Endothelial cell of umbilical vein (primary cell): Measurements from ENCODE around the gene SQSTM1. TPM values are rescaled to one million over a fixed set of nuclear protein-coding genes. Genes with fewer than 3 reads are reported as not detected.

ENCODE experiments used
- BruUV-seq: library from RNA; stranded (reverse); fragments of 400-500 nt; replicated peaks from 2 replicates; lab custom pipeline; 2021; lab: Mats Ljungman, UMichigan
- CTCF ChIA-PET: fragments of 300-600, 350-600 bp; sonication (Branson Sonifier 250); formaldehyde crosslinking; loops from one replicate; lab custom pipeline; 2021; ENCODE audit warnings: antibody characterized with exemption, inconsistent platforms; lab: Charles Lee
- POLR2A ChIA-PET: fragments of 300-600, 350-600 bp; sonication (Branson Sonifier 250); formaldehyde crosslinking; loops from one replicate; lab custom pipeline; 2021; ENCODE audit warnings: antibody characterized with exemption, inconsistent platforms; lab: Charles Lee
- DNase-seq: peaks from one replicate; pipeline ENCODE4 v3.0.0-alpha.2; 2011; ENCODE audit warnings: low read depth, low spot score
- FAIRE-seq: peaks from 2 replicates; lab custom pipeline; 2011; peaks lifted over from hg19 to GRCh38; lab: Jason Lieb, UNC
- H2AFZ ChIP-seq: 2 replicates; pipeline ENCODE4 v1.6.0; 2012; ENCODE audit warnings: low read depth, low read length, control low read depth, inconsistent platforms
- H3K27ac ChIP-seq: 2 replicates; pipeline ENCODE4 v1.5.1; 2011; ENCODE audit warnings: low read depth, mild to moderate bottlenecking, control low read depth, low read length, moderate library complexity; ENCODE audit not compliant: insufficient read depth
- H3K27me3 ChIP-seq, 2 experiments: 2 replicates each; pipeline versions ENCODE4 v1.6.0 to v1.6.1; 2011; ENCODE audit warnings: low read length in 2 of 2, mixed read lengths in 1 of 2; ENCODE audit not compliant: control insufficient read depth in 2 of 2, insufficient read depth in 2 of 2
- H3K36me3 ChIP-seq, 2 experiments: 2 replicates in 1 of 2; 3 replicates in 1 of 2; pipeline ENCODE4 v1.5.1; 2011; ENCODE audit warnings: low read length in 2 of 2, mild to moderate bottlenecking in 1 of 2, moderate library complexity in 1 of 2; ENCODE audit not compliant: control insufficient read depth in 2 of 2, insufficient read depth in 2 of 2; ENCODE audit errors: extremely low read depth in 1 of 2
- H3K4me1 ChIP-seq: 3 replicates; pipeline ENCODE4 v1.5.1; 2011; ENCODE audit warnings: mild to moderate bottlenecking, low read length; ENCODE audit not compliant: control insufficient read depth, insufficient read depth; ENCODE audit errors: extremely low read depth
- H3K4me2 ChIP-seq: 2 replicates; pipeline ENCODE4 v1.6.1; 2011; ENCODE audit warnings: low read length, control low read depth, mixed read lengths; ENCODE audit not compliant: insufficient read depth
- H3K4me3 ChIP-seq, 3 experiments: fragments of 200-600 bp in 1 of 3; sonication (generic), shearing (Covaris generic) in 1 of 3; replicated peaks in 1 of 3; 2 replicates each; pipeline ENCODE4 v1.5.1; 2011 to 2016; ENCODE audit warnings: control low read depth in 3 of 3, low read length in 3 of 3, mild to moderate bottlenecking in 2 of 3, inconsistent platforms in 1 of 3, low read depth in 1 of 3, moderate library complexity in 1 of 3; ENCODE audit not compliant: insufficient read depth in 1 of 3
- H3K79me2 ChIP-seq: 2 replicates; pipeline ENCODE4 v1.6.0; 2012; ENCODE audit warnings: low read length, inconsistent platforms; ENCODE audit not compliant: control insufficient read depth, insufficient read depth
- H3K9ac ChIP-seq: replicated peaks from 2 replicates; pipeline ENCODE3; 2011; ENCODE audit warnings: low read length, control low read depth; ENCODE audit not compliant: insufficient read depth; ENCODE audit errors: extremely low read depth
- H3K9me1 ChIP-seq: replicated peaks from 3 replicates; pipeline ENCODE4 v1.6.0; 2011; ENCODE audit warnings: mild to moderate bottlenecking, low read length; ENCODE audit not compliant: control insufficient read depth, insufficient read depth; ENCODE audit errors: extremely low read depth
- H3K9me3 ChIP-seq: replicated peaks from 2 replicates; pipeline ENCODE4 v1.5.1; 2012; ENCODE audit warnings: low read length, inconsistent platforms; ENCODE audit not compliant: control insufficient read depth, insufficient read depth
- H4K20me1 ChIP-seq: replicated peaks from 2 replicates; pipeline ENCODE3; 2011; ENCODE audit warnings: mild to moderate bottlenecking, low read length; ENCODE audit not compliant: control insufficient read depth, insufficient read depth; ENCODE audit errors: extremely low read depth
- CTCF ChIP-seq, 2 donors: IDR thresholded peaks; 1 replicate in 1 of 2; 2 replicates in 1 of 2; pipeline ENCODE4 v1.5.1; 2011; ENCODE audit warnings: low read length in 2 of 2, mild to moderate bottlenecking in 2 of 2, moderate library complexity in 2 of 2, control low read depth in 1 of 2, inconsistent platforms in 1 of 2, low read depth in 1 of 2; ENCODE audit not compliant: insufficient read depth in 1 of 2; ENCODE audit errors: extremely low read depth in 1 of 2
- EZH2 ChIP-seq: IDR thresholded peaks from 2 replicates; pipeline ENCODE4 v1.6.1; 2012; ENCODE audit warnings: borderline replicate concordance, low read depth, mild to moderate bottlenecking, moderate library complexity, low read length, inconsistent platforms; ENCODE audit not compliant: severe bottlenecking
- dilution Hi-C: fragments of 300-500 bp; cut with MboI; formaldehyde crosslinking; loops from one replicate; pipeline ENCODE4 v1.15.0; 2019; ENCODE audit warnings: low sequenced_read_pairs; ENCODE audit not compliant: extremely low pct_ligation_motif_present
- intact Hi-C: fragments of 100-400 bp; cut with micrococcal nuclease; formaldehyde crosslinking; loops from one replicate; pipeline ENCODE4 v1.10.0; 2022
- polyA plus RNA-seq, 4 experiments: library from polyadenylated mRNA; depleted of rRNA in 3 of 4; stranded (reverse) in 3 of 4; unstranded in 1 of 4; fragments of >200 nt; gene quantifications; 2 replicates each; pipeline versions ENCODE4 v1.2.1 to v1.2.3, GENCODE V29; 2011 to 2012; ENCODE audit warnings: missing spikeins in 1 of 4
- total RNA-seq: library from RNA; stranded (reverse); gene quantifications from 2 replicates; pipeline ENCODE4 v1.2.3, GENCODE V29; 2021

SQSTM1 gene
- total and polyA plus RNA-seq, 2 donors (not counting 3 experiments of a cell fraction or from before 2014, with no cell fraction given): 302 to 346 TPM

- Histone ChIP-seq H3K79me2 (peaks cover 33% of the 10 kb centered on the region), H4K20me1 (no peaks in the 10 kb centered on the region), H3K36me3 (peaks cover 10 to 41% of the 10 kb centered on the region in 2 experiments), H3K27me3 (no peaks in the 10 kb centered on the region), H3K4me3 (no peak overlapping the region), H3K27ac (no peak overlapping the region), H3K9me3 (no peaks in the 10 kb centered on the region), H3K4me2 (no peak overlapping the region), H3K4me1 (peaks cover 22% of the 10 kb centered on the region), H3K9me1 (no peaks in the 10 kb centered on the region), H3K9ac (no peak overlapping the region), H2AFZ (no peak overlapping the region)
- CTCF ChIA-PET: interaction anchor here (0.6 to 2.4 kb wide), 27 partner anchors 10 to 290 kb away, joined by 3 to 21 read pairs (median 4); partner anchors contain the start of genes MAML1 and SQSTM1
- TF ChIP-seq CTCF (IDR thresholded peaks at IDR 0.05; ENCODE audit: extremely low read depth in 1 of 2, insufficient read depth in 1 of 2, low read depth in 1 of 2, low read length in 2 of 2) (peak; percentile 77 to 86), EZH2 (no peak)
- dilution Hi-C loops (no loop called here), intact Hi-C loops (loop anchor here (1.0 to 5.0 kb wide), 4 partner anchors 105 to 289 kb away; partner anchors contain the start of genes RNF130 and TBC1D9B)
- no TSS peak for BruUV-seq
- DNase-seq: peak; percentile 63
- peak; percentile 77 for FAIRE-seq
- POLR2A ChIA-PET: interaction anchor here (0.6 to 2.5 kb wide), 3 partner anchors 19 to 1016 kb away, joined by 3 to 8 read pairs (median 4); partner anchors contain the start of gene SQSTM1
Observed at GRCh38 chr5:179801304-179802206, 19.1 kb upstream of the SQSTM1 start.
